Tibial nerve (tissue), 4 donors: ENCODE data around the gene SRPRB. TPM values are rescaled to one million over a fixed set of nuclear protein-coding genes. Genes with fewer than 3 reads are reported as not detected.

Experiments used
- DNase-seq, 2 donors: peaks; one replicate each; pipeline ENCODE4 v3.0.0-alpha.2; 2019; ENCODE audit warnings: low spot score in 2 of 2
- H3K27ac ChIP-seq, 4 donors: fragments of 200-600 bp; sonication (generic) in 3 of 4; one replicate each; pipeline ENCODE4 v1.5.1; 2017 to 2019; ENCODE audit warnings: mild to moderate bottlenecking in 1 of 4
- H3K27me3 ChIP-seq, 2 donors: fragments of 200-600 bp; sonication (generic) in 1 of 2; one replicate each; pipeline versions ENCODE4 v1.5.1 to v1.6.0; 2017 to 2019
- H3K36me3 ChIP-seq, 3 donors: fragments of 200-600 bp; sonication (generic); one replicate each; pipeline ENCODE4 v1.5.1; 2018 to 2019
- H3K4me1 ChIP-seq, 4 donors: fragments of 200-600 bp; sonication (generic) in 3 of 4; one replicate each; pipeline ENCODE4 v1.5.1; 2017 to 2019
- H3K4me3 ChIP-seq, 4 donors: fragments of 200-600 bp; sonication (generic) in 3 of 4; one replicate each; pipeline ENCODE4 v1.5.1; 2017 to 2019; ENCODE audit warnings: mild to moderate bottlenecking in 1 of 4, moderate library complexity in 1 of 4
- H3K9me3 ChIP-seq, 4 donors: fragments of 200-600 bp; sonication (generic) in 3 of 4; one replicate each; pipeline ENCODE4 v1.5.1; 2017 to 2019
- EP300 ChIP-seq, 2 donors: sonication (generic); formaldehyde crosslinking; IDR thresholded peaks; one replicate each; pipeline ENCODE4 v1.6.1; 2017; ENCODE audit warnings: antibody characterized with exemption in 2 of 2, mild to moderate bottlenecking in 1 of 2
- POLR2A ChIP-seq, 2 donors: fragments of 450-650 bp; IDR thresholded peaks; one replicate each; pipeline ENCODE4 v1.6.1; 2017; ENCODE audit warnings: antibody characterized with exemption in 2 of 2, mild to moderate bottlenecking in 2 of 2, moderate library complexity in 2 of 2
- WGBS, 2 donors: methylation state at CpG; one replicate each; pipeline ENCODE4 v1.1.5; 2018; 5-methylcytosine and 5-hydroxymethylcytosine counted together
- total RNA-seq, 4 donors: library from RNA; depleted of rRNA; stranded (reverse); fragments of >200 nt; gene quantifications; one replicate each; pipeline ENCODE4 v1.1.0, GENCODE V29; 2016
- TF ChIP-seq, protein P1 (sequence below), 5 experiments: fragments of 200-600 bp in 3 of 5; fragments of 450-650 bp in 2 of 5; sonication (generic) in 3 of 5; IDR thresholded peaks; one replicate each; pipeline ENCODE4 v1.5.1; 2016 to 2019; ENCODE audit warnings: antibody characterized with exemption in 5 of 5, mild to moderate bottlenecking in 3 of 5, moderate library complexity in 2 of 5

The SRPRB gene
- total RNA-seq, 4 donors from 2014 or later = 14.3 to 19.7 (median 18.0) TPM

DNA sequence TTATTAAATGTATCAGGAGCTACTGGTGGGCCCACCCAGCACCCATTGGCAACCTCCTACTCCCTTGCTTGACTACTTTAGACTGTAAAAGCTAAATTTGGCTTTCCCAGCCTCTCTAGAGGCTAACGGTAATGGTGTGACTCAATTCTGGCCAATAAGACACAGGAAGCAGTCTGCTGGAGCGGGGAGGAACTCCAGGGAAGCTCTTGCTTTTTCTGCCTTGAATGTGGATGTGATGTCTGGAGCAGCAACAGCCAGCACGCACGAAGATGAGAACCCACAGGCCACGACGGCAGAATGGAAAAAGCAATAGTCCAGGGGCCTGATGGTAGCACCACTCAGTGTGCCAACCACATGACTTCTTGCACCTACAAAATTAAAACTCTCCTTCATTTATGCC is 50.2 kb downstream of the SRPRB start:
- H3K4me1 ChIP-seq = peaks cover 0 to 11% (median 0%) of the 10 kb centered on the region in 4 donors
- no peak overlapping the region for H3K27ac ChIP-seq
- WGBS, 2 donors = 72 to 81% methylated on average over 6 of the region's 6 CpGs
- DNase-seq = no peak
- H3K36me3 ChIP-seq = no peaks in the 10 kb centered on the region
- TF ChIP-seq POLR2A (IDR thresholded peaks at IDR 0.05) = no peak
- TF ChIP-seq, protein P1, sequence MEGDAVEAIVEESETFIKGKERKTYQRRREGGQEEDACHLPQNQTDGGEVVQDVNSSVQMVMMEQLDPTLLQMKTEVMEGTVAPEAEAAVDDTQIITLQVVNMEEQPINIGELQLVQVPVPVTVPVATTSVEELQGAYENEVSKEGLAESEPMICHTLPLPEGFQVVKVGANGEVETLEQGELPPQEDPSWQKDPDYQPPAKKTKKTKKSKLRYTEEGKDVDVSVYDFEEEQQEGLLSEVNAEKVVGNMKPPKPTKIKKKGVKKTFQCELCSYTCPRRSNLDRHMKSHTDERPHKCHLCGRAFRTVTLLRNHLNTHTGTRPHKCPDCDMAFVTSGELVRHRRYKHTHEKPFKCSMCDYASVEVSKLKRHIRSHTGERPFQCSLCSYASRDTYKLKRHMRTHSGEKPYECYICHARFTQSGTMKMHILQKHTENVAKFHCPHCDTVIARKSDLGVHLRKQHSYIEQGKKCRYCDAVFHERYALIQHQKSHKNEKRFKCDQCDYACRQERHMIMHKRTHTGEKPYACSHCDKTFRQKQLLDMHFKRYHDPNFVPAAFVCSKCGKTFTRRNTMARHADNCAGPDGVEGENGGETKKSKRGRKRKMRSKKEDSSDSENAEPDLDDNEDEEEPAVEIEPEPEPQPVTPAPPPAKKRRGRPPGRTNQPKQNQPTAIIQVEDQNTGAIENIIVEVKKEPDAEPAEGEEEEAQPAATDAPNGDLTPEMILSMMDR (IDR thresholded peaks at IDR 0.05) = no peak
- no peak for TF ChIP-seq EP300 (IDR thresholded peaks at IDR 0.05)
- H3K27me3 ChIP-seq = no peaks in the 10 kb centered on the region
- no peak overlapping the region for H3K4me3 ChIP-seq
- H3K9me3 ChIP-seq = no peaks in the 10 kb centered on the region

DNA sequence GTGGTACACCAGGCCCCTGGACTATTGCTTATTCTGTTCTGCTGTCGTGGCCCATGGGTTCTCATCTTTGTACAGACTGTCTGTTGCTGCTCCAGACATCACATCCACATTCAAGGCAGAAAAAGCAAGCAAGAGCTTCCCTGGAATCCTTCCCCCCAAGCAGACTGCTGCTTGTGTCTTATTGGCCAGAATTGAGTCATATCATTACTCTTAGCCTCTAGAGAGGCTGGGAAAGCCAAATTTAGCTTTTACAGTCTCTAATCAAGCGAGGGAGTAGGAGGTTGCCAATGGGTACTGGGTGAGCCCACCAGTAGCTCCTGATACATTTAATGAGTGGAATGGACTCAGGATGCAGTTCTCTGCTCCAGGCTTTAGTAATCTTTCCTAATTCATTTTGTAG is 50.7 kb downstream of the SRPRB start:
- H3K4me1 ChIP-seq = peaks cover 0 to 11% (median 0%) of the 10 kb centered on the region in 4 donors
- H3K27ac ChIP-seq = no peak overlapping the region
- no peak for DNase-seq
- no peak overlapping the region for H3K4me3 ChIP-seq
- TF ChIP-seq EP300 (IDR thresholded peaks at IDR 0.05) = no peak
- TF ChIP-seq, protein P1 (IDR thresholded peaks at IDR 0.05) = no peak
- TF ChIP-seq POLR2A (IDR thresholded peaks at IDR 0.05) = no peak
- 73 to 74% methylated on average over 2 of the region's 2 CpGs for WGBS, 2 donors
- no peaks in the 10 kb centered on the region for H3K9me3 ChIP-seq
- no peaks in the 10 kb centered on the region for H3K36me3 ChIP-seq
- no peaks in the 10 kb centered on the region for H3K27me3 ChIP-seq

DNA sequence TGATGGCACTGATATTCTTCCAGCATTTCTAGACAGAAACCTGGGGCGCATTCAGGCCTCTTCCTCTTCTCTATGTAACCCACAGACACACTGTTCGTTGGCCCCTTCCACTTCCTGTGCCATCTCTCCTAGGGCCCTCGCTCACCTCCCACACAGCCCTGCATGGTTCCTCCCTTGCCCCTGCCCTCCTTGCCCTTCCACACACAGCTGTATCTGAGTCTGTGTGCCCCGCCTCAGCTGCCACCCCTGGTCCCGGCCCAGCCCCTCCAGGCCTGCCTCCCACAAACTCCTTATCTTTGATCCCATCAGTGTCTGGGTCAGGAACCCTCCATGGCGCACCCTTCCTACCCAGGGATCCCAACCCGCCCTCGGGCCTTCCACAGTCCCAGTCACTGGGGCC is 52.2 kb downstream of the SRPRB start:
- H3K36me3 ChIP-seq = no peaks in the 10 kb centered on the region
- peaks cover 0 to 11% (median 0%) of the 10 kb centered on the region in 4 donors for H3K4me1 ChIP-seq
- TF ChIP-seq POLR2A (IDR thresholded peaks at IDR 0.05) (no peak), EP300 (IDR thresholded peaks at IDR 0.05) (no peak)
- TF ChIP-seq, protein P1 (IDR thresholded peaks at IDR 0.05) = no peak
- H3K4me3 ChIP-seq = no peak overlapping the region
- H3K9me3 ChIP-seq = no peaks in the 10 kb centered on the region
- DNase-seq = no peak
- WGBS, 2 donors = 87 to 90% methylated on average over 8 of the region's 8 CpGs
- no peaks in the 10 kb centered on the region for H3K27me3 ChIP-seq
- no peak overlapping the region for H3K27ac ChIP-seq

DNA sequence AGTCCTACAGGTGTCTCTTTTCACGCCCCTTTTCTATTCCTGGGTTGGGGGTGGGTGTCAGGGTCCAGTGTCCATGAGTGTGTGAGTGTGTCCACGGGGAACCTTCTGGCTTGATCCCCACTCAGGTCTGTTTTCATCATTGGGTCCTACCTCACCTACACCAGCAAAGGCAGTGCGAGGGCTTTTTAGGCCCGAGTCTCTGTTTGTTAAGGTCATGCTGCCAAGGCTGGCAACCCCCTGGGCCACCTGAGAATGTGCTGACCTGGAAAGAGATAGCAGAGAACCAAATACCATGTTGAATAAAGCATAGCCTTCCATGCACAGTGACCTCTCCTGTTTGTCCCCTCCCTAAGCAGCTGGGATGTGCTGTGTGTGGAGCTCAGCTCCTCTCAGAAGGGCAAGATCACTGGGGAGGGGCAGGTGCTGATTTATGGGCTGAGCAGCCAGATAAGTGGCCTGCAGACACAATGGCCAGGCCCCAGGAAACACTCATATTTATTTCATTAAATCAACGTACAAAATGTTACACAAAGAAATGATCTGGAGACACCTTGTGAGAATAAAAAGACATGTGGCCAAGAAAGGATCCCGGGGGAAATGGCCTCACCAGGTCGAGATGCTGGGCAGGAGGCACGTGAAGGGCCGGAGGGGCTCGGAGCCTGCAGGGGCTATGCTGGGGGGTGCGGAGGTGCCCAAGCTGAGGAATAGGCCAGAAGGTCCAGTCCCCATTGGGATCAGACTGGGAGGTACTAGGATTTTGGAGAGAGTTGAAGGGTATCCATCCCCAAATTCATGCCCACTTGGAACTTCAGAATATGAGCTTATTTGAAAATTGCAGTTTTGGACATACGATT is 54.0 kb downstream of the SRPRB start:
- Histone ChIP-seq H3K4me1 (peaks cover 0 to under 1% (median 0%) of the 10 kb centered on the region in 4 donors), H3K9me3 (no peaks in the 10 kb centered on the region), H3K36me3 (no peaks in the 10 kb centered on the region), H3K27ac (no peak overlapping the region), H3K27me3 (no peaks in the 10 kb centered on the region), H3K4me3 (no peak overlapping the region)
- no peak for DNase-seq
- TF ChIP-seq, protein P1 (IDR thresholded peaks at IDR 0.05) = no peak
- TF ChIP-seq POLR2A (IDR thresholded peaks at IDR 0.05) (no peak), EP300 (IDR thresholded peaks at IDR 0.05) (no peak)
- WGBS, 2 donors = 86% methylated on average over 12 of the region's 12 CpGs

DNA sequence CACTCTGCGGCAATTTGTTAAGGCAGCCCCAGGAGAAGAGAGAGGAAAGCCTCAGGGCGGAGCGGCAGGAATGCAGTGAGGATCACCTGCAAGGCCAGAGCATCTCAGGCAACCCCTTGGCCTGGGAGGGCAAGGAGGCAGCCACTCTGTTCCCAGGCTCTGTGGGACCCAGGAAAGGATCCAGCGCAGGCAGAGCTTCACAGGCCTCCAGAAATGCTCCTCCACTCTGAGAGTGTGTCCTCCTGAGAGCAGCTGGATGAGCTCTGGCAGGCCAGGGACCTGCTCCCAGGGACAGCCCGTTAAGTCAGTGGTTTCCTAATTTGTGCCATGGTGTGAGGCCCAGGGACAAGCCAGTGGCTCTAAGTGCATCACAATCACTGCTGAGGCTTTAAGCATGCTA is 54.9 kb downstream of the SRPRB start:
- Histone ChIP-seq H3K27ac (no peak overlapping the region), H3K9me3 (no peaks in the 10 kb centered on the region), H3K4me3 (no peak overlapping the region), H3K36me3 (no peaks in the 10 kb centered on the region), H3K4me1 (no peaks in the 10 kb centered on the region), H3K27me3 (no peaks in the 10 kb centered on the region)
- 79 to 88% methylated on average over 5 of the region's 5 CpGs for WGBS, 2 donors
- no peak for DNase-seq
- no peak for TF ChIP-seq EP300 (IDR thresholded peaks at IDR 0.05)
- TF ChIP-seq, protein P1 (IDR thresholded peaks at IDR 0.05) = no peak
- no peak for TF ChIP-seq POLR2A (IDR thresholded peaks at IDR 0.05)
